ENCODE results near the gene PDIA6.

Gene PDIA6

DNA sequence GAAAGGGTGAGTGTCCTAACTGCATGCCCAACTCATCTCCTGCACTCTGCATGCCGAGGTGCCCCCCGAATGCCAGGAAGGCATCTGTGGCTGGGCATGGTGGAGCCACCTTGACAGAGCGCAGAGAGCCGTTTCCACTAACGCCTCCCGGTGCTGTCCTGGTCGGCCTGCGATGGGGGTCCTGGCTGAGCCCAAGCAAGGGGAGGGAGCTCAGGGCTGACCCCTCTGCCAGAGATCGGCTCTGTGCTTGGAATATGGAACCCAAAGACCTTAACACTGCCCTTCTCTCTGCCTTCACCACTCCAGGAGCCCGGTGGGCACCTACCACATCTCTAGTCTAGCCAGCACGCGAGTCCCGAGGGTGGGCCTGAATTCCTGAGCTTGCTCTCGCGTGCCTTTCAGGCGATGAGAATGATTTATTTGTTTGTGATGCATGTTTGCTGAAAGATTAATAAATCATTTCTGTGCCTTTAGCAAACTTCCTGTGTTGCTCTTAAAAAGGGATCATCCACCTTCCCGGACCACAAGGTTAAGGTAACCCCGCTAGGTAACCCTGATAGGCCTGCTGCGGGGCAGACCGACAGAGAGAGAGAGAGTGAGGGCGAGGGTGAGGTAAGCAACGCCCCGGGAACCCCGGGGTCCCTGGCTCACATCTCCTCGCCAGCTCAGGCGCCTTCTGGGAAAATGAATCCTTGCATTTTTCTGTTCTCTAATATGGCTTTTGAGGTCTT lies 35.3 kb downstream of the PDIA6 start:
- H2BK120ac ChIP-seq (ENCODE audit: low read depth, low read length): no peak overlapping the region
- no peak overlapping the region for H3K18ac ChIP-seq (ENCODE audit: low read depth in 1 of 2, low read length in 2 of 2)
- no peak overlapping the region for H2AK5ac ChIP-seq (ENCODE audit: low read length, severe bottlenecking)
- no peak overlapping the region for H2AFZ ChIP-seq (ENCODE audit: low read depth, low read length)
- H3K27me3 ChIP-seq (ENCODE audit: control insufficient read depth in 1 of 2, insufficient read depth in 1 of 2, low read length in 2 of 2): no peaks in the 10 kb centered on the region
- H3K4ac ChIP-seq (ENCODE audit: low read depth in 1 of 2, low read length in 2 of 2): no peak overlapping the region
- H3K14ac ChIP-seq (ENCODE audit: low read length in 2 of 2): no peak overlapping the region
- H2BK12ac ChIP-seq (ENCODE audit: low read length in 2 of 2): no peak overlapping the region
- no peak overlapping the region for H4K8ac ChIP-seq (ENCODE audit: low read length)
- H3K79me1 ChIP-seq (replicated peaks; ENCODE audit: low read length, poor library complexity, severe bottlenecking): peaks cover 22% of the 10 kb centered on the region
- H4K91ac ChIP-seq (ENCODE audit: low read length): peak overlapping the region; percentile 9
- WGBS: 94% methylated on average over 26 of the region's 26 CpGs
- no peaks in the 10 kb centered on the region for H3K9me3 ChIP-seq (ENCODE audit: control insufficient read depth, low read length)
- no peak overlapping the region for H3K4me3 ChIP-seq (ENCODE audit: insufficient read depth in 1 of 2, low read depth in 1 of 2, low read length in 2 of 2)
- peaks cover 3% of the 10 kb centered on the region for H3K4me1 ChIP-seq (ENCODE audit: control insufficient read depth, insufficient read depth, low read depth, low read length)
- no peak overlapping the region for H2BK15ac ChIP-seq (ENCODE audit: low read depth, poor library complexity, severe bottlenecking)
- no peak overlapping the region for H3K27ac ChIP-seq (ENCODE audit: low read length, poor library complexity, severe bottlenecking)
- H3K9ac ChIP-seq (ENCODE audit: low read length): no peak overlapping the region
- no peak overlapping the region for H2BK5ac ChIP-seq (ENCODE audit: low read depth, low read length, poor library complexity, severe bottlenecking)
- peaks cover 35 to 60% of the 10 kb centered on the region in 2 experiments for H3K36me3 ChIP-seq (ENCODE audit: control insufficient read depth in 1 of 2, insufficient read depth in 2 of 2, low read depth in 1 of 2, low read length in 2 of 2)
- no peak overlapping the region for H3K23ac ChIP-seq (ENCODE audit: low read length in 2 of 2)
- no peak overlapping the region for H3K4me2 ChIP-seq (ENCODE audit: low read length, poor library complexity, severe bottlenecking)
- no peak for DNase-seq

DNA sequence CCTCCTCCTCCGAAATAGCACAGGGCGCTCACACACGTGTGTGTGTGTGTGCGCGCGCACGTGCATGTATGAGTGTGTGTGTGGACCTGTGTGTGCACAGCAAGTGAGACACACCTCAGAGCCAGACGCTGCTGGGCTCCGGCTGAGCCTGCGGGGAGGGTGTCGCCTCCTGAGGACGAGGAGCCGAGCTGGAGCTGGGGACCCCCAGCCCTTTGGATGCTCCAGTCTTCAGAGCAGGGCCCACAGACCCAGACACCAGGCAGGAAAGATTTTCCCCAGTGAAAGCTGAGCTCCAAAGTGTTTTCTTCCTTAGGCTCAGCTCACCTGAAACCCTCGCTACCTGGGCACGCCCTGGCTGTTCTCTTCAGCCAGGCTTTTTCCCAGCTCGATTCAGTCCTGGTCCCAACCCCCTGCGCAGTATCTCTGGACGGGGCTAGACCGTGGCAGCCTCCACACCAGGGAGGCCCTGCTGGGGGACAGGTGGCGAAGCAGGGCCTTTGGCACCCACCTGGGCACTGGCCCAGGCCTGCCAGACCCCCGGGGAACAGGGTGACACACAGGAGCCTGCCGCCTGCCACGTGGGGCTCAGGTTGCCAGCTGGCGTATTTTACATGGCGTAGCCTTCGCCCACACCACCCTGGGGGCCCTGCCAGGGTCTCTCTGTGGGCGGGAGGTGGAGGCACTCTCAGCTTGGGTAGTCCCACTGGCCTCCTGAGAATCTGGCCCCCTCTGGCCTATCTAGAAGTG lies 36.2 kb downstream of the PDIA6 start:
- Histone ChIP-seq H3K4ac (ENCODE audit: low read depth in 1 of 2, low read length in 2 of 2) (no peak overlapping the region), H3K23ac (ENCODE audit: low read length in 2 of 2) (no peak overlapping the region), H3K27ac (ENCODE audit: low read length, poor library complexity, severe bottlenecking) (no peak overlapping the region), H3K27me3 (ENCODE audit: control insufficient read depth in 1 of 2, insufficient read depth in 1 of 2, low read length in 2 of 2) (peaks cover under 1 to 5% of the 10 kb centered on the region in 2 experiments), H3K18ac (ENCODE audit: low read depth in 1 of 2, low read length in 2 of 2) (no peak overlapping the region), H3K79me1 (replicated peaks; ENCODE audit: low read length, poor library complexity, severe bottlenecking) (peaks cover 14% of the 10 kb centered on the region), H3K9ac (ENCODE audit: low read length) (no peak overlapping the region), H2BK15ac (ENCODE audit: low read depth, poor library complexity, severe bottlenecking) (no peak overlapping the region), H4K91ac (ENCODE audit: low read length) (peak overlapping the region; percentile 9), H4K8ac (ENCODE audit: low read length) (no peak overlapping the region), H2BK12ac (ENCODE audit: low read length in 2 of 2) (no peak overlapping the region), H3K9me3 (ENCODE audit: control insufficient read depth, low read length) (no peaks in the 10 kb centered on the region), H3K4me2 (ENCODE audit: low read length, poor library complexity, severe bottlenecking) (no peak overlapping the region), H2BK5ac (ENCODE audit: low read depth, low read length, poor library complexity, severe bottlenecking) (no peak overlapping the region), H2AK5ac (ENCODE audit: low read length, severe bottlenecking) (no peak overlapping the region), H3K4me3 (ENCODE audit: insufficient read depth in 1 of 2, low read depth in 1 of 2, low read length in 2 of 2) (no peak overlapping the region), H3K14ac (ENCODE audit: low read length in 2 of 2) (no peak overlapping the region), H3K36me3 (ENCODE audit: control insufficient read depth in 1 of 2, insufficient read depth in 2 of 2, low read depth in 1 of 2, low read length in 2 of 2) (peaks cover 26 to 54% of the 10 kb centered on the region in 2 experiments), H3K4me1 (ENCODE audit: control insufficient read depth, insufficient read depth, low read depth, low read length) (peaks cover 3% of the 10 kb centered on the region), H2BK120ac (ENCODE audit: low read depth, low read length) (no peak overlapping the region), H2AFZ (ENCODE audit: low read depth, low read length) (no peak overlapping the region)
- WGBS: 91% methylated on average over 27 of the region's 27 CpGs
- no peak for DNase-seq

DNA sequence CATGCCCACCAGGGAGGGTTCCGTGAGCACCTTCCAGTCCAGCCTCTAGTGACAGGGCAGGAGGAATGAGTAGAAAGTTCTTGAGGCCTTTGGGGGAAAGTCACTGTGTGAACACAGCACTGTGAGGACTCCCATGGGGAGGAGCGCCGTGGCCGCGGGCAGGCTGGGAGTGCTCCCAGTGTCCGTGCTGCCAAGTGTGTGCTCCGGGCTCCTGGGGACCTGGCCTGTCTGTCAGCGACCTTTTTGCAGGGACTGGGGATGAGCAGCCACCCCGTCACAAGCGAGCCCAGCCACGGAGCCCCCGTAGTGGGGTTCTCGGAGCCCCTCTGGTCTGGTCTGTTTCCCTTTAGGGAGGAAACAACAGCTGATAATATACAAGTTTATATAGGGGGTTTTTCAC lies 36.8 kb downstream of the PDIA6 start:
- no peak overlapping the region for H2BK120ac ChIP-seq (ENCODE audit: low read depth, low read length)
- no peak overlapping the region for H3K4me2 ChIP-seq (ENCODE audit: low read length, poor library complexity, severe bottlenecking)
- H2BK12ac ChIP-seq (ENCODE audit: low read length in 2 of 2): no peak overlapping the region
- no peak overlapping the region for H3K18ac ChIP-seq (ENCODE audit: low read depth in 1 of 2, low read length in 2 of 2)
- H3K4me3 ChIP-seq (ENCODE audit: insufficient read depth in 1 of 2, low read depth in 1 of 2, low read length in 2 of 2): no peak overlapping the region
- no peak overlapping the region for H2BK15ac ChIP-seq (ENCODE audit: low read depth, poor library complexity, severe bottlenecking)
- no peak overlapping the region for H3K23ac ChIP-seq (ENCODE audit: low read length in 2 of 2)
- H3K4me1 ChIP-seq (ENCODE audit: control insufficient read depth, insufficient read depth, low read depth, low read length): peaks cover 3% of the 10 kb centered on the region
- H3K14ac ChIP-seq (ENCODE audit: low read length in 2 of 2): no peak overlapping the region
- no peak for DNase-seq
- no peak overlapping the region for H4K8ac ChIP-seq (ENCODE audit: low read length)
- no peak overlapping the region for H2BK5ac ChIP-seq (ENCODE audit: low read depth, low read length, poor library complexity, severe bottlenecking)
- no peak overlapping the region for H2AFZ ChIP-seq (ENCODE audit: low read depth, low read length)
- H3K9ac ChIP-seq (ENCODE audit: low read length): no peak overlapping the region
- H4K91ac ChIP-seq (ENCODE audit: low read length): no peak overlapping the region
- peaks cover 21 to 49% of the 10 kb centered on the region in 2 experiments for H3K36me3 ChIP-seq (ENCODE audit: control insufficient read depth in 1 of 2, insufficient read depth in 2 of 2, low read depth in 1 of 2, low read length in 2 of 2)
- H3K9me3 ChIP-seq (ENCODE audit: control insufficient read depth, low read length): no peaks in the 10 kb centered on the region
- H3K4ac ChIP-seq (ENCODE audit: low read depth in 1 of 2, low read length in 2 of 2): no peak overlapping the region
- no peak overlapping the region for H2AK5ac ChIP-seq (ENCODE audit: low read length, severe bottlenecking)
- WGBS: 93% methylated on average over 12 of the region's 13 CpGs
- H3K79me1 ChIP-seq (replicated peaks; ENCODE audit: low read length, poor library complexity, severe bottlenecking): peaks cover 13% of the 10 kb centered on the region
- no peak overlapping the region for H3K27ac ChIP-seq (ENCODE audit: low read length, poor library complexity, severe bottlenecking)
- H3K27me3 ChIP-seq (ENCODE audit: control insufficient read depth in 1 of 2, insufficient read depth in 1 of 2, low read length in 2 of 2): peaks cover 5 to 9% of the 10 kb centered on the region in 2 experiments

DNA sequence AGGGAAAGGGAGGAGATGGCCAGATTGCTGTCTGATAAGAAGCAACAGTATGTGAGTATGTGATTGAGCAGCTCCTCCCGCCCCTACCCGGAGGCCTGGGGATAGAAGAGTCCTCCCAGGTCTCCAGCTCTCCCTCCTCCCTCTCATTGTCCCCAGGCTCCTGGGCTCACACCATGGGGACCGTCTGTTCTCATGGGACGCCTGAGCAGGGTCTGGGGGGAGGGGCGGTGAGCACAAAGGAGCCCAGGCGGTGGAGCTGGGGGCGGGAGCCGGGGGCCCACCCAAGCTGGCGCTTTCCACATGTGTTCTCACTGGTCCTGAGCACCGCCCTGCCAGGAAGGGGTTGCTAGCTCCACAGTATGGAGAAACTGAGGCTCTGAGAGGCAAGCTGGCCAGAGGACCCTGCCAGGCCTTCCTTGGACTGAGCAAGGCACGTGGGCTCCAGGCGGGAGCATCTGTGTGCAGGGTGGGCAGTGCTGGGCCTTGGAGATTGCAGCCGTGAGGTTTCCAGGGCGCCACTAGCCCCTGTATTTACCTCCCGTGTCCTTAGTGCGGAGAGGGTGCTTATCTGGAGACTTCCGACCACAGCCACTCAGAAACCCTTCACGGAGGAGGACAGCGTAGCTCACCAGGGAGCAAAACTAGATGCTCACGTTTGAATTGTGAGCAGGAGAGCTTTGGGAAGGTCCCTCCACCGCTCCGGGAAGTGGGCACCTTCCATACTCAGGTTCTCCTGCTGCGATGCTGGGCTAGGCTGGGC lies 37.4 kb downstream of the PDIA6 start:
- WGBS: 90% methylated on average over 23 of the region's 23 CpGs
- Histone ChIP-seq H3K14ac (ENCODE audit: low read length in 2 of 2) (no peak overlapping the region), H3K4ac (ENCODE audit: low read depth in 1 of 2, low read length in 2 of 2) (no peak overlapping the region), H2AK5ac (ENCODE audit: low read length, severe bottlenecking) (no peak overlapping the region), H3K27ac (ENCODE audit: low read length, poor library complexity, severe bottlenecking) (no peak overlapping the region), H2BK120ac (ENCODE audit: low read depth, low read length) (no peak overlapping the region), H3K4me2 (ENCODE audit: low read length, poor library complexity, severe bottlenecking) (no peak overlapping the region), H2BK5ac (ENCODE audit: low read depth, low read length, poor library complexity, severe bottlenecking) (no peak overlapping the region), H3K9me3 (ENCODE audit: control insufficient read depth, low read length) (no peaks in the 10 kb centered on the region), H2BK15ac (ENCODE audit: low read depth, poor library complexity, severe bottlenecking) (no peak overlapping the region), H3K18ac (ENCODE audit: low read depth in 1 of 2, low read length in 2 of 2) (no peak overlapping the region), H3K23ac (ENCODE audit: low read length in 2 of 2) (no peak overlapping the region), H4K91ac (ENCODE audit: low read length) (no peak overlapping the region), H3K79me1 (replicated peaks; ENCODE audit: low read length, poor library complexity, severe bottlenecking) (peaks cover 9% of the 10 kb centered on the region), H3K36me3 (ENCODE audit: control insufficient read depth in 1 of 2, insufficient read depth in 2 of 2, low read depth in 1 of 2, low read length in 2 of 2) (peaks cover 16 to 43% of the 10 kb centered on the region in 2 experiments), H4K8ac (ENCODE audit: low read length) (no peak overlapping the region), H3K4me3 (ENCODE audit: insufficient read depth in 1 of 2, low read depth in 1 of 2, low read length in 2 of 2) (no peak overlapping the region), H3K27me3 (ENCODE audit: control insufficient read depth in 1 of 2, insufficient read depth in 1 of 2, low read length in 2 of 2) (peaks cover 10% of the 10 kb centered on the region in 2 experiments), H3K4me1 (ENCODE audit: control insufficient read depth, insufficient read depth, low read depth, low read length) (peaks cover 3% of the 10 kb centered on the region), H3K9ac (ENCODE audit: low read length) (no peak overlapping the region), H2AFZ (ENCODE audit: low read depth, low read length) (no peak overlapping the region), H2BK12ac (ENCODE audit: low read length in 2 of 2) (no peak overlapping the region)
- DNase-seq: no peak
